GM10266 (cell line): ENCODE data around the gene BTBD3.

Experiments
- DNase-seq: peaks from one replicate; pipeline ENCODE4 v3.0.0; 2012; ENCODE audit errors: extremely low spot score
- TF ChIP-seq, protein P1 (sequence below): IDR thresholded peaks from 2 replicates; pipeline ENCODE4 v1.5.1; 2012; ENCODE audit warnings: mild to moderate bottlenecking, low read depth; ENCODE audit not compliant: control insufficient read depth, insufficient read depth; ENCODE audit errors: missing control alignments

Gene BTBD3

DNA sequence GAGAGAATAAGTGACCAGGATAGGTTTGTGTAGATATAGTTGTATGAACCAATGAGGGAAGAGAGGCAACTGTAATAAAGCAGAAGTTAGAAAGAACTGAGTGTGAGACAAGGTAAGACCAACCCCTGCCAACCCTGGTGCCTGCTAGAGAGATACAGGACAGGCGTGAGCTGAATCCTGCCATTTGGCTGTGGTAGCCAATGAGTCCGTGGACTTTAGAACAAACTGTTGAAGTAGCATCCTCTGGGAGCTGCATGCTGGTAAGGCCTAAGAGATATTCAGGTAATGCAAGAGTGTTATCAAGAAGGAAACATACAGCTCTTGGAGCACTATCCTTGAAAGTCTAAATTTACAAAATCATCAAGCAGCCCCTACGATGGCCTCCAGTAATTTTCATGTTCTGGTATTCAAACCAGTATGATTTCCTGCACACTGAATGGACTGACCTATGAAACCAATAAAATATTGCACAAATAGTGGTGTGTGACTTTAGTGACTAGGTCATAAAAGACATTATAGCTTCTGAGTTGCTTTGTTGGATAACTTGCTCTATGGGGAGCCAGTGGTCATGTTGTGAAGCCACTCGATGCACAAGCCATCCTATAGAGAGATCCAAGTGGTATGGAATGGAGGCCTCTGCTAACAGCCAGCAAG lies 24.0 kb downstream of the BTBD3 start:
- no peak for DNase-seq

DNA sequence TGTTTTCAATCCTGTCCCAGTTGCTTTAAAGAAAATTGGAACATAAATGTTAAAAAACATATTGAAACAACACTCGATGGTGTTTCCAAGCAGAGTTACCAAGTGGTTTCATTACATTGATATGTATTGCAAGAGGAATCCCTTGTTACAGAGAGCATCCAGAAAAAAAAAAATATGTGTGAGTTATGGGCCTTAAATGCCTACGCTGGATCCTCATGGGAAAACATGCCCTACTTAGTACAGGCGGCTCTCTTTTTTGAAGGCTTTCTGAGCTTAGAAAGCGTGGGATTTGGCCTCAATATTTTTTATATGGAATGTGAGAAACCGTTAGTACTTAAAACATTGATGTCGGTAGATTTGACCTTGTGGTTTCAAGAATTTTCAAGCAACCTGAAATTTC lies 26.1 kb downstream of the BTBD3 start:
- TF ChIP-seq, protein P1, sequence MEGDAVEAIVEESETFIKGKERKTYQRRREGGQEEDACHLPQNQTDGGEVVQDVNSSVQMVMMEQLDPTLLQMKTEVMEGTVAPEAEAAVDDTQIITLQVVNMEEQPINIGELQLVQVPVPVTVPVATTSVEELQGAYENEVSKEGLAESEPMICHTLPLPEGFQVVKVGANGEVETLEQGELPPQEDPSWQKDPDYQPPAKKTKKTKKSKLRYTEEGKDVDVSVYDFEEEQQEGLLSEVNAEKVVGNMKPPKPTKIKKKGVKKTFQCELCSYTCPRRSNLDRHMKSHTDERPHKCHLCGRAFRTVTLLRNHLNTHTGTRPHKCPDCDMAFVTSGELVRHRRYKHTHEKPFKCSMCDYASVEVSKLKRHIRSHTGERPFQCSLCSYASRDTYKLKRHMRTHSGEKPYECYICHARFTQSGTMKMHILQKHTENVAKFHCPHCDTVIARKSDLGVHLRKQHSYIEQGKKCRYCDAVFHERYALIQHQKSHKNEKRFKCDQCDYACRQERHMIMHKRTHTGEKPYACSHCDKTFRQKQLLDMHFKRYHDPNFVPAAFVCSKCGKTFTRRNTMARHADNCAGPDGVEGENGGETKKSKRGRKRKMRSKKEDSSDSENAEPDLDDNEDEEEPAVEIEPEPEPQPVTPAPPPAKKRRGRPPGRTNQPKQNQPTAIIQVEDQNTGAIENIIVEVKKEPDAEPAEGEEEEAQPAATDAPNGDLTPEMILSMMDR = no peak
- no peak for DNase-seq

More for the DNA sequence above, 24.0 kb downstream of the BTBD3 start:
- TF ChIP-seq, protein P1 = no peak

DNA sequence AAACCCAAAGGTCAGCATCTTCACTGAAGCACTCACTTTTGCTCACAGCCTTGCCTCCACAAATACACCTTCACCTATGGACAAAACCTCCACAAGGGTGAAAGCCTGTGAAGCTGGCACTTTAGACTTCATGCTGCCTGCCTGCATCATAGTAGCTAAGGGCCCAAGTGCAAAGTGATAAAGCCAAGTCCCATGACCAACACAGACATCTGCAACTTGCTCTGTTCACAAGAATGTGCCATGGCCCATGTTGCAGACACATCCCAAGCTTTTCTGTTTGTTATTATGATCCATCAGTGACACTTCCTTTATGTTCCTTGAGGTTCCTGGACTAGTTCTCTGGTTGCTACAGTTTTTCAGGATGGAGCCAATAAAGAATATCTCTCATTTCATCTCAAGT lies 31.1 kb downstream of the BTBD3 start:
- DNase-seq = no peak
- TF ChIP-seq, protein P1 = no peak

DNA sequence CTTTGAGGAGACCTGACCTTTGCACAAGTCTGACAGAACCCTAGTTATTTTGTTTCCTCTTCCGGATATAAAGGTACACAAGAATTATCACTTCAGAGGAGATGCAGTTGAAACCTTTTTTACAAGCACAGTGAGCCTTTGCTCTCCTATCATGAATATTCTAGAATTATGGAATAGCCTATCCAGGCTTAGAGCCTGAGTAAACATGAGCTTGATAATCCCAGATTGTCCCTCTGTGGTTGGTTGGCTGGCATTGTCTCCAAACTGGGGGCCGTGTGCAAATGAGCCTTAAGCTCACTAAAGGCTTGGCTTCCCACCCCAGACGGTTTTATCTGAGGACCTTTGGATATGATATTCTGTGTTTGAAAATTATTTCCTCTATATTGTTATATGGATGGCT lies 32.0 kb downstream of the BTBD3 start:
- TF ChIP-seq, protein P1 = no peak
- no peak for DNase-seq

DNA sequence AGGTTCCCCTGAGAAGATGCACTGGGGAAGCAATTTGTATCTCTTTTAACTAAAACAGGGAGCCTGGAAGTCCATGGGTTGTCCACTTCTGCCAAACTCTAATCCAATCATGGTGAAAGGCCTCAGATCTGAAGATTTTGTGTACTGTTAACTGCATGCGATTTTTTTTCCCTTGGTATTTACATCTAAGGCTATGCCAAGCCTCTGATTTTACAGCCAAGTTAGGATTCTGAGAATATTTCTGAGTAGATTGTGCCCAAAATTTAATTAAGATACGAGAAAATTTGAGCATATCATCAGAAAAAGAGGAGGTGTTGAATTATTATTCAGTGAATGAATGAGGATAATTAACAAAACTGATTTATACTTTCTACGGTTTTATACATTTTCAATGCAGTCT lies 34.0 kb downstream of the BTBD3 start:
- DNase-seq = no peak
- TF ChIP-seq, protein P1 = no peak

DNA sequence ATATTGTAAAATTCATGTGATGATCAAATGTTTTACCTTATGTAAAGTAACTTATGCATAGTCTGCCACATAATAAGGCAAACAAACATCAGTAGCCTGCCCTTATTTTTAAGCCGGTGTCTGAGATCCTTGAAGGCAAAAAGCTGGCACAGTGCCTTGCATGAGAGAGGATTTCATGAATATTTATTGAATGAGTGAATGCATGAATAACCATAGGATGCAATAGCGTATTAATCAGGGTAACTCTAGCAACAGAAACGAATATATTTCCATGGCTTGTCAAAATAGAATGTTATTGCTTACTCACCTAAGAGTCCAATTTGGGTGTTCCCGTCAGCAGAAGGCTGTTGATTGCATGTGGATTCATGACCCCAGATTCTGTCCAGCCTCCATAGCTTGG lies 34.9 kb downstream of the BTBD3 start:
- TF ChIP-seq, protein P1 = no peak
- DNase-seq = no peak

DNA sequence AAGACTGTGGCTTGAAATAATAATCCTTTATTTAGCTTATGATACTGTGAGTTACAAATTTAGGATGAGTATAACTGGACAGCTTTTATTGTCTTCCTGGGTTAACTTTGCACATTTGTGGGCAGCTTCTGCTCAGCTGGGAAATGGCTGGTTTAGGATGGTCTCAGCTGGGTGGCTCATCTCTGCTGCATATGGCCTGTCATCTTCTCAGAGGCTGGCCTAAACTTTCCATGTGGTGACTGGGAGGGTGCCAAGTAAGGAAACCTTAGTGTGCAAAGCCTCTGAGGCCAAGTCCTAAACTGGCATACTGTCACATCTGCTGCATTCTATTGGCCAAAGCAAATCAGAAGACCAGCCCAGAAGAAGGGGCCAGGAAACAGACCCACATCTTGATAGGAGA lies 40.2 kb downstream of the BTBD3 start:
- TF ChIP-seq, protein P1 = no peak
- no peak for DNase-seq
